ENCODE data around the gene YES1. TPM values are rescaled to one million over a fixed set of nuclear protein-coding genes. Genes with fewer than 3 reads are reported as not detected.

The YES1 gene
- 49.7 TPM for total RNA-seq

- peak; percentile 93 for ATAC-seq
Observed at GRCh38 chr18:811892-812375, at the start of gene YES1. Gene YES1, minus strand, starts transcription at chr18:812242. Its CDS starts 55,415 bp downstream, at chr18:756827.

- no peak for ATAC-seq
Observed at GRCh38 chr18:857986-858385, 45.9 kb upstream of the YES1 start.

GRCh38 chr18:853471-853870, 41.4 kb upstream of the YES1 start:
- ATAC-seq: no peak

GRCh38 chr18:850960-851359, 38.9 kb upstream of the YES1 start:
- no peak for ATAC-seq

GRCh38 chr18:849021-849420, 37.0 kb upstream of the YES1 start:
- no peak for ATAC-seq

GRCh38 chr18:848062-848861, 36.2 kb upstream of the YES1 start:
- no peak for ATAC-seq

GRCh38 chr18:845152-845819, 33.2 kb upstream of the YES1 start:
- ATAC-seq: no peak

GRCh38 chr18:841647-842370, 29.8 kb upstream of the YES1 start:
- no peak for ATAC-seq

- ATAC-seq: no peak
Observed at GRCh38 chr18:840516-840915, 28.5 kb upstream of the YES1 start.

GRCh38 chr18:840023-840408, 28.0 kb upstream of the YES1 start:
- ATAC-seq: no peak

- peak; percentile 86 for ATAC-seq
Observed at GRCh38 chr18:839224-840022, 27.4 kb upstream of the YES1 start.

- ATAC-seq: no peak
Observed at GRCh38 chr18:837922-838321, 25.9 kb upstream of the YES1 start.

- ATAC-seq: no peak
Observed at GRCh38 chr18:834082-834720, 22.2 kb upstream of the YES1 start.

- no peak for ATAC-seq
Observed at GRCh38 chr18:833197-833596, 21.2 kb upstream of the YES1 start.

GRCh38 chr18:832085-832681, 20.1 kb upstream of the YES1 start:
- peak; percentile 66 for ATAC-seq

GRCh38 chr18:830315-830901, 18.4 kb upstream of the YES1 start:
- peak; percentile 40 for ATAC-seq

- ATAC-seq: no peak
Observed at GRCh38 chr18:829432-829831, 17.4 kb upstream of the YES1 start.

- peak; percentile 89 for ATAC-seq
Observed at GRCh38 chr18:827093-827677, 15.1 kb upstream of the YES1 start.

- ATAC-seq: no peak
Observed at GRCh38 chr18:825891-826585, 14.0 kb upstream of the YES1 start.

GRCh38 chr18:824179-824578, 12.1 kb upstream of the YES1 start:
- ATAC-seq: peak; percentile 55
